Lower lobe of right lung (tissue), 2 donors: ENCODE results near the gene MPC1. TPM values are rescaled to one million over a fixed set of nuclear protein-coding genes. Genes with fewer than 3 reads are reported as not detected.
"Not testable (repeated sequence)": the region's sequence is repeated elsewhere in the genome, so short reads cannot be mapped to it uniquely, and the experiment has no call there.

ENCODE experiments used
- ATAC-seq, 2 donors: fragments of 200-7000 bp; cut with Tn5 transposase; one replicate each; pipeline ENCODE4 v1.9.1; 2020 to 2022; ENCODE audit warnings: mild to moderate bottlenecking in 2 of 2, moderate library complexity in 2 of 2
- DNase-seq: peaks from one replicate; pipeline ENCODE4 v3.0.0-alpha.2; 2020
- H3K27ac ChIP-seq: fragments of 200-600 bp; one replicate; pipeline ENCODE4 v1.8.0; 2022
- H3K27me3 ChIP-seq: fragments of 200-600 bp; one replicate; pipeline ENCODE4 v1.8.0; 2022; ENCODE audit warnings: low read depth
- H3K36me3 ChIP-seq: fragments of 200-600 bp; one replicate; pipeline ENCODE4 v1.8.0; 2022; ENCODE audit warnings: mild to moderate bottlenecking
- H3K4me1 ChIP-seq: fragments of 200-600 bp; one replicate; pipeline ENCODE4 v1.8.0; 2022
- H3K4me3 ChIP-seq: fragments of 200-600 bp; one replicate; pipeline ENCODE4 v1.8.0; 2022; ENCODE audit warnings: mild to moderate bottlenecking
- H3K9me3 ChIP-seq: fragments of 200-600 bp; one replicate; pipeline ENCODE4 v1.8.0; 2022
- CTCF ChIP-seq: fragments of 200-600 bp; IDR thresholded peaks from one replicate; pipeline ENCODE4 v1.8.0; 2022; ENCODE audit warnings: antibody characterized with exemption, mild to moderate bottlenecking
- intact Hi-C: fragments of 100-400 bp; cut with DNase I; formaldehyde crosslinking; loops from one replicate; pipeline ENCODE4 v1.11.0; 2022
- total RNA-seq: library from RNA; stranded (reverse); fragmentation: NEBNext Ultra II Directional; extraction: Animal tissue kit (Norgen Biotek cat#: 25700); gene quantifications from one replicate; pipeline ENCODE4 v1.2.1, GENCODE V29; 2021
- donor health status: DM: no; HTN: yes; CAD: no; lungs with severe emphysema.

The MPC1 gene
- total RNA-seq, 1 donor from 2014 or later, result 46.8 TPM

GRCh38 chr6:166408936-166409755 is 26.4 kb upstream of the MPC1 start:
- Histone ChIP-seq H3K4me1 (no peaks in the 10 kb centered on the region), H3K4me3 (no peak overlapping the region), H3K27me3 (no peaks in the 10 kb centered on the region), H3K9me3 (no peaks in the 10 kb centered on the region), H3K27ac (no peak overlapping the region), H3K36me3 (peaks cover 42% of the 10 kb centered on the region)
- no peak for ATAC-seq
- no peak for TF ChIP-seq CTCF
- no peak for DNase-seq
- intact Hi-C loops, result no loop called here

GRCh38 chr6:166406197-166406596 is 23.5 kb upstream of the MPC1 start:
- H3K27me3 ChIP-seq, result peaks cover 4% of the 10 kb centered on the region
- no peak overlapping the region for H3K27ac ChIP-seq
- no peaks in the 10 kb centered on the region for H3K9me3 ChIP-seq
- DNase-seq (no peak), ATAC-seq (no peak)
- no peak for TF ChIP-seq CTCF
- intact Hi-C loops, result no loop called here
- H3K4me3 ChIP-seq, result no peak overlapping the region
- H3K36me3 ChIP-seq, result peaks cover 13% of the 10 kb centered on the region
- no peaks in the 10 kb centered on the region for H3K4me1 ChIP-seq

GRCh38 chr6:166405386-166405785 is 22.6 kb upstream of the MPC1 start:
- H3K27ac ChIP-seq, result no peak overlapping the region
- no peak for DNase-seq
- H3K9me3 ChIP-seq, result no peaks in the 10 kb centered on the region
- intact Hi-C loops, result no loop called here
- ATAC-seq, result peak in 1 of 2 donors; percentile 31
- peaks cover 4% of the 10 kb centered on the region for H3K27me3 ChIP-seq
- H3K4me3 ChIP-seq, result no peak overlapping the region
- no peak for TF ChIP-seq CTCF
- H3K36me3 ChIP-seq, result peaks cover 5% of the 10 kb centered on the region
- no peaks in the 10 kb centered on the region for H3K4me1 ChIP-seq

- no peak for ATAC-seq
- DNase-seq, result no peak
- H3K4me3 ChIP-seq, result no peak overlapping the region
- no peaks in the 10 kb centered on the region for H3K36me3 ChIP-seq
- TF ChIP-seq CTCF, result no peak
- H3K27ac ChIP-seq, result no peak overlapping the region
- peaks cover 4% of the 10 kb centered on the region for H3K27me3 ChIP-seq
- no peaks in the 10 kb centered on the region for H3K4me1 ChIP-seq
- intact Hi-C loops, result no loop called here
- no peaks in the 10 kb centered on the region for H3K9me3 ChIP-seq
Measured at GRCh38 chr6:166402582-166403277, 20.0 kb upstream of the MPC1 start.

- TF ChIP-seq CTCF, result peak; percentile 73
- H3K27ac ChIP-seq, H3K27me3 ChIP-seq, intact Hi-C loops, H3K36me3 ChIP-seq, H3K9me3 ChIP-seq, H3K4me3 ChIP-seq, H3K4me1 ChIP-seq: not testable (repeated sequence)
- ATAC-seq (peak; percentile 86 to 93), DNase-seq (peak; percentile 72)
Measured at GRCh38 chr6:166400649-166401250, 18.0 kb upstream of the MPC1 start.
